Prostate gland (tissue), 2 donors: Measurements from ENCODE around the gene HBZ.

Experiments used
- POLR2A ChIP-seq: fragments of 450-650 bp; IDR thresholded peaks from one replicate; pipeline ENCODE4 v1.6.1; 2016; ENCODE audit warnings: antibody characterized with exemption, mild to moderate bottlenecking
- POLR2AphosphoS5 ChIP-seq: sonication (generic); formaldehyde crosslinking; IDR thresholded peaks from one replicate; pipeline ENCODE4 v1.6.1; 2017; ENCODE audit warnings: antibody characterized with exemption
- TF ChIP-seq, protein P1 (sequence below), 4 experiments: fragments of 200-600 bp in 2 of 4; fragments of 450-650 bp in 2 of 4; sonication (generic) in 2 of 4; IDR thresholded peaks; 1 replicate in 3 of 4; 2 replicates in 1 of 4; pipeline ENCODE4 v1.5.1; 2016 to 2019; ENCODE audit warnings: antibody characterized with exemption in 4 of 4, mild to moderate bottlenecking in 2 of 4, moderate library complexity in 2 of 4

DNA sequence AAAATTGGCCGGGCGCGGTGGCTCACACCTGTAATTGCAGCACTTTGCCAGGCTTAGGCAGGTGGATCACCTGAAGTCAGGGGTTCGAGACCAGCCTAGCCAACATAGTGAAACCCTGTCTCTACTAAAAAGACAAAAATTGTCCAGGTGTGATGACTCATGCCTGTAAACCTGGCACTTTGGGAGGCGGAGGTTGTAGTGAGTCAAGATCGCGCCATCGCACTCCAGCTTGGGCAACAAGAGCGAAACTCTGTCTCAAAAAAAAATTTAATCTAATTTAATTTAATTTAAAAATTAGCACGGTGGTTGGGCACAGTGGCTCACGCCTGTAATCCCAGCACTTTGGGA is 26.2 kb downstream of the HBZ start:
- no peak for TF ChIP-seq POLR2AphosphoS5
- TF ChIP-seq, protein P1, sequence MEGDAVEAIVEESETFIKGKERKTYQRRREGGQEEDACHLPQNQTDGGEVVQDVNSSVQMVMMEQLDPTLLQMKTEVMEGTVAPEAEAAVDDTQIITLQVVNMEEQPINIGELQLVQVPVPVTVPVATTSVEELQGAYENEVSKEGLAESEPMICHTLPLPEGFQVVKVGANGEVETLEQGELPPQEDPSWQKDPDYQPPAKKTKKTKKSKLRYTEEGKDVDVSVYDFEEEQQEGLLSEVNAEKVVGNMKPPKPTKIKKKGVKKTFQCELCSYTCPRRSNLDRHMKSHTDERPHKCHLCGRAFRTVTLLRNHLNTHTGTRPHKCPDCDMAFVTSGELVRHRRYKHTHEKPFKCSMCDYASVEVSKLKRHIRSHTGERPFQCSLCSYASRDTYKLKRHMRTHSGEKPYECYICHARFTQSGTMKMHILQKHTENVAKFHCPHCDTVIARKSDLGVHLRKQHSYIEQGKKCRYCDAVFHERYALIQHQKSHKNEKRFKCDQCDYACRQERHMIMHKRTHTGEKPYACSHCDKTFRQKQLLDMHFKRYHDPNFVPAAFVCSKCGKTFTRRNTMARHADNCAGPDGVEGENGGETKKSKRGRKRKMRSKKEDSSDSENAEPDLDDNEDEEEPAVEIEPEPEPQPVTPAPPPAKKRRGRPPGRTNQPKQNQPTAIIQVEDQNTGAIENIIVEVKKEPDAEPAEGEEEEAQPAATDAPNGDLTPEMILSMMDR (IDR thresholded peaks at IDR 0.05): no peak
- TF ChIP-seq POLR2A: no peak
